SK-N-DZ (cell line): ENCODE measurements around the gene NTSR2.
A peak's percentile ranks its signal among the peaks of the same experiment; 100 is the strongest.
"Not testable (repeated sequence)": the region's sequence is repeated elsewhere in the genome, so short reads cannot be mapped to it uniquely, and the experiment has no call there.

Experiments
- DNase-seq: peaks from one replicate; pipeline ENCODE4 v3.0.0-alpha.2; 2015; ENCODE audit warnings: low spot score

The NTSR2 gene

GRCh38 chr2:11679486-11680181 is 9.6 kb upstream of the NTSR2 start:
- no peak for DNase-seq

GRCh38 chr2:11679016-11679415 is 9.0 kb upstream of the NTSR2 start:
- no peak for DNase-seq

- no peak for DNase-seq
Measured at GRCh38 chr2:11678306-11678960, 8.4 kb upstream of the NTSR2 start.

- no peak for DNase-seq
Measured at GRCh38 chr2:11677136-11678055, 7.4 kb upstream of the NTSR2 start.

- peak; percentile 60 for DNase-seq
Measured at GRCh38 chr2:11676640-11677039, 6.6 kb upstream of the NTSR2 start.

GRCh38 chr2:11675423-11676112 is 5.6 kb upstream of the NTSR2 start:
- no peak for DNase-seq

- no peak for DNase-seq
Measured at GRCh38 chr2:11674983-11675382, 5.0 kb upstream of the NTSR2 start.

GRCh38 chr2:11672407-11672806 is 2.4 kb upstream of the NTSR2 start:
- no peak for DNase-seq

GRCh38 chr2:11667866-11668637 is 1.9 kb downstream of the NTSR2 start:
- DNase-seq = no peak

GRCh38 chr2:11667194-11667593 is 2.8 kb downstream of the NTSR2 start:
- no peak for DNase-seq

- no peak for DNase-seq
Measured at GRCh38 chr2:11665510-11666362, 4.3 kb downstream of the NTSR2 start.

GRCh38 chr2:11665028-11665427 is 5.0 kb downstream of the NTSR2 start:
- DNase-seq = no peak

GRCh38 chr2:11663427-11663826 is 6.6 kb downstream of the NTSR2 start:
- DNase-seq = no peak

- DNase-seq = no peak
Measured at GRCh38 chr2:11662882-11663281, 7.1 kb downstream of the NTSR2 start.

GRCh38 chr2:11661891-11662435 is 8.0 kb downstream of the NTSR2 start:
- DNase-seq = no peak

GRCh38 chr2:11660396-11660795 is 9.6 kb downstream of the NTSR2 start:
- DNase-seq = not testable (repeated sequence)

- DNase-seq = no peak
Measured at GRCh38 chr2:11659851-11660250, 10.1 kb downstream of the NTSR2 start.

GRCh38 chr2:11659115-11659475 is 10.9 kb downstream of the NTSR2 start:
- DNase-seq = no peak

GRCh38 chr2:11658208-11659114 is 11.5 kb downstream of the NTSR2 start:
- DNase-seq = no peak
